ENCODE results near the gene TMPRSS7. TPM values are rescaled to one million over a fixed set of nuclear protein-coding genes. Genes with fewer than 3 reads are reported as not detected.

The TMPRSS7 gene
- polyA plus RNA-seq, 3 donors, result not detected

DNA sequence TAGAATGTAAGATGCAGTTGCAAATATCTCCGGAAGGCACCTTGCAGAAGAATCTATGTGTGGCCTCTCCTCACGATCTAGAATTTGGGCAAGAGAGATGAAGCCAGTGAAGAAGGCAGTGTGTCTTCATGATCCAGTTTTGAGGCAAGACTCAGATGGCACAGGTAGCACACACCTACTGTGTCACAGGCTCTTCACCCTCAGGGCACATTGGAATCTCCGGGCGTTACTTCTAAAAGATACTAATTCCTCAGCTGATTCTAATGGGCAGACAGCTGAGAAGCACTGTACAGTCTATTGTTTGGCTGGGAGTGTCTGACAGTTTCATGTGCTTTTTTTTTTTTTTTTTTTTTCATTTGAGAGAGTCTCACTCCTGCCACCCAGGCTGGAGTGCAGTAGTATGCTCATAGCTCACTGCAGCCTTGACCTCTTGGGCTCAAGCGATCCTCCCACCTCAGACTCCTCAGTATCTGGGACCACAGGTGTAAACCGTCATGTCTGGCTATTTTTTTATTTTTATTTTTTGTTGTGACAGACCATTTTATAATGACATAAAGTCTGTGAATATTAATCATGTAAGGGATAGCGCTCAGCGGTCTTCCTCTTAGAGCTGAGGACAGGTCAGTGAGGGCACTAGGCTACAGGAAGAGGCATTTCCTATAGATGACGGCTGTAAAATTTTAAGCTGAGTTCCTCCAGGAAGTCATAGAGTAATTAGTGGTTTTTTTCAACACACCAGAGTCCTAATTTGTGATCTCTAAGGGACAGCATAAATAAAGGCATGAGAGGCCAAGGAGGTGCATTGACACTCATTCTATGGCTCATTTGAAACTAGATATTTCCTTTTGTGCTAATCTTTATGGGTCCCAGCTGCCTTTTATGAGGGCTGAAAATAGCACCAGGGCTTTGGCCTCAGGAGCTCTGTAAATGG is 55.7 kb downstream of the TMPRSS7 start:
- WGBS (ENCODE audit: insufficient coverage), result 90% methylated on average over 2 of the region's 9 CpGs
- Histone ChIP-seq H3K4me3 (replicated peaks in 1 of 3; ENCODE audit: low read depth in 2 of 3, low read length in 3 of 3) (no peak overlapping the region), H3K4me1 (ENCODE audit: control insufficient read depth in 1 of 2, insufficient read depth in 2 of 2, low read length in 2 of 2) (peaks cover 22 to 26% of the 10 kb centered on the region in 2 donors), H4K20me1 (ENCODE audit: insufficient read depth, low read length) (no peaks in the 10 kb centered on the region), H2AFZ (ENCODE audit: insufficient read depth, low read depth, low read length, poor library complexity, severe bottlenecking) (no peak overlapping the region), H3K9ac (ENCODE audit: insufficient read depth, low read length, poor library complexity, severe bottlenecking) (no peak overlapping the region), H3K27ac (ENCODE audit: low read depth in 1 of 2, low read length in 2 of 2) (no peak overlapping the region), H3K4me2 (replicated peaks; ENCODE audit: extremely low read depth, low read length, poor library complexity, severe bottlenecking) (no peak overlapping the region), H3K79me2 (ENCODE audit: insufficient read depth, low read length) (no peaks in the 10 kb centered on the region), H3K36me3 (replicated peaks in 1 of 2; ENCODE audit: control insufficient read depth in 1 of 2, insufficient read depth in 2 of 2, low read length in 2 of 2) (no peaks in the 10 kb centered on the region), H3K27me3 (ENCODE audit: control insufficient read depth in 2 of 2, insufficient read depth in 2 of 2, low read length in 2 of 2) (peaks cover 86 to 96% of the 10 kb centered on the region in 2 donors), H3K9me3 (replicated peaks in 1 of 2; ENCODE audit: control insufficient read depth in 1 of 2, insufficient read depth in 1 of 2, low read length in 2 of 2) (peaks cover 0 to 5% of the 10 kb centered on the region in 2 donors)
- Mint-ChIP-seq H3K36me3 (peaks cover 4 to 6% of the 10 kb centered on the region in 2 donors), H3K4me1 (peaks cover 40% of the 10 kb centered on the region), H3K27me3 (ENCODE audit: low read depth in 3 of 3) (peaks cover 92 to 96% (median 93%) of the 10 kb centered on the region in 3 donors), H3K4me3 (peak overlapping the region in 1 of 2 donors; percentile 80), H3K9me3 (peaks cover 0 to 24% (median 10%) of the 10 kb centered on the region in 7 donors), H3K27ac (no peak overlapping the region)
- peak; percentile 30 to 45 (median 43) for DNase-seq
- TF ChIP-seq, protein P1, sequence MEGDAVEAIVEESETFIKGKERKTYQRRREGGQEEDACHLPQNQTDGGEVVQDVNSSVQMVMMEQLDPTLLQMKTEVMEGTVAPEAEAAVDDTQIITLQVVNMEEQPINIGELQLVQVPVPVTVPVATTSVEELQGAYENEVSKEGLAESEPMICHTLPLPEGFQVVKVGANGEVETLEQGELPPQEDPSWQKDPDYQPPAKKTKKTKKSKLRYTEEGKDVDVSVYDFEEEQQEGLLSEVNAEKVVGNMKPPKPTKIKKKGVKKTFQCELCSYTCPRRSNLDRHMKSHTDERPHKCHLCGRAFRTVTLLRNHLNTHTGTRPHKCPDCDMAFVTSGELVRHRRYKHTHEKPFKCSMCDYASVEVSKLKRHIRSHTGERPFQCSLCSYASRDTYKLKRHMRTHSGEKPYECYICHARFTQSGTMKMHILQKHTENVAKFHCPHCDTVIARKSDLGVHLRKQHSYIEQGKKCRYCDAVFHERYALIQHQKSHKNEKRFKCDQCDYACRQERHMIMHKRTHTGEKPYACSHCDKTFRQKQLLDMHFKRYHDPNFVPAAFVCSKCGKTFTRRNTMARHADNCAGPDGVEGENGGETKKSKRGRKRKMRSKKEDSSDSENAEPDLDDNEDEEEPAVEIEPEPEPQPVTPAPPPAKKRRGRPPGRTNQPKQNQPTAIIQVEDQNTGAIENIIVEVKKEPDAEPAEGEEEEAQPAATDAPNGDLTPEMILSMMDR (IDR thresholded peaks at IDR 0.05), result no peak
- intact Hi-C loops (cut with micrococcal nuclease), result no loop called here

DNA sequence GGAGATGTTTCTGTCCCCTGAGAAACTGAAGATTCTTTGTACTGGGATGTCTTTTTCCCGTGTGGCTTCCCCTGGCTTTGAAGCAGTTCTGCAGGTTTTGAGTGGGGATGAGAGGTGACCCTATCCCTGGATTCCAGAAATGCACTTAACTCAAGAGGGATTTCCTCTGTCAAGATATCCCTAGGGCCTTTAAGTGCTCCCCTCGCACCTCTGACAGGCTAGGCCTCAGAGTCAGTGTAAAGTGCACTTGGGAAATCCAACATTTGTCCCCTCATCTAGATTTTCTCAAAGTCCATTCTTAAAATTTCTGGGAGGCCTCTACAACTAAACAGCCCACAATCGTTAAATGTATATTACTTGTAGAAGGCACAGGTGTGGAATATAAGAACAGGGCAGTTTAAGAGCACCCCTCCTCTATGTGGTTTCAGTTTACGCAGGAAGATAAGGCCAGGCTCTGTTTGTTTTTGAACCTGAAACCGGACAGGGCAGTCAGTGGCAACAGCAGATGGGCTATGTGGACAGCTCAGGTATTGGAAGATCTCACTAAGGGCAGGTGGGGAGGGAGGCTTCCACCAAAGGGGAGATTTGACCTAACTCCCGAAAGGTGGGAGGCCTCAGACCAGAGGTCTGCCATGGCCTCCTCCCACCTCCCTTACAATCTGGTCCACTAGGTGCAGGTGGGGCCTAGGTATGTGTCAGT is 56.5 kb downstream of the TMPRSS7 start:
- Histone ChIP-seq H2AFZ (ENCODE audit: insufficient read depth, low read depth, low read length, poor library complexity, severe bottlenecking) (no peak overlapping the region), H3K4me3 (replicated peaks in 1 of 3; ENCODE audit: low read depth in 2 of 3, low read length in 3 of 3) (no peak overlapping the region), H3K4me1 (ENCODE audit: control insufficient read depth in 1 of 2, insufficient read depth in 2 of 2, low read length in 2 of 2) (peaks cover 19 to 23% of the 10 kb centered on the region in 2 donors), H3K79me2 (ENCODE audit: insufficient read depth, low read length) (no peaks in the 10 kb centered on the region), H3K9ac (ENCODE audit: insufficient read depth, low read length, poor library complexity, severe bottlenecking) (no peak overlapping the region), H3K27me3 (ENCODE audit: control insufficient read depth in 2 of 2, insufficient read depth in 2 of 2, low read length in 2 of 2) (peaks cover 86 to 96% of the 10 kb centered on the region in 2 donors), H3K4me2 (replicated peaks; ENCODE audit: extremely low read depth, low read length, poor library complexity, severe bottlenecking) (no peak overlapping the region), H3K36me3 (replicated peaks in 1 of 2; ENCODE audit: control insufficient read depth in 1 of 2, insufficient read depth in 2 of 2, low read length in 2 of 2) (no peaks in the 10 kb centered on the region), H3K27ac (ENCODE audit: low read depth in 1 of 2, low read length in 2 of 2) (no peak overlapping the region), H3K9me3 (replicated peaks in 1 of 2; ENCODE audit: control insufficient read depth in 1 of 2, insufficient read depth in 1 of 2, low read length in 2 of 2) (peaks cover 0 to 3% of the 10 kb centered on the region in 2 donors), H4K20me1 (ENCODE audit: insufficient read depth, low read length) (no peaks in the 10 kb centered on the region)
- Mint-ChIP-seq H3K9me3 (peaks cover 0 to 22% (median 6%) of the 10 kb centered on the region in 7 donors), H3K4me1 (peaks cover 36% of the 10 kb centered on the region), H3K27me3 (ENCODE audit: low read depth in 3 of 3) (peaks cover 92 to 96% (median 93%) of the 10 kb centered on the region in 3 donors), H3K27ac (peak overlapping the region in 1 of 7 donors; percentile 30), H3K4me3 (peak overlapping the region in 1 of 2 donors; percentile 80), H3K36me3 (peaks cover 4 to 5% of the 10 kb centered on the region in 2 donors)
- intact Hi-C loops (cut with micrococcal nuclease), result no loop called here
- no peak for DNase-seq
- TF ChIP-seq, protein P1 (IDR thresholded peaks at IDR 0.05), result no peak
- WGBS (ENCODE audit: insufficient coverage), result no CpG with 5 or more reads among the region's 6 CpGs

Measured in CD14-positive monocyte (primary cell).